HG03175 (cell line): ENCODE data around the gene TMEM38A.
A peak's percentile ranks its signal among the peaks of the same experiment; 100 is the strongest.

Source experiments
- ATAC-seq: cut with Tn5 transposase; IDR thresholded peaks from one replicate; pipeline ENCODE4 v1.9.1; 2021; ENCODE audit warnings: mild to moderate bottlenecking, moderate library complexity; ENCODE audit not compliant: unreplicated experiment

The TMEM38A gene

GRCh38 chr19:16660763-16661479 is at the start of gene TMEM38A:
TMEM38A (plus strand) TSS chr19:16661139; CDS start chr19:16661218, 79 bp downstream.
- ATAC-seq, result no peak

GRCh38 chr19:16612636-16613035 is 48.3 kb upstream of the TMEM38A start:
- no peak for ATAC-seq

- no peak for ATAC-seq
Measured at GRCh38 chr19:16613841-16614240, 47.1 kb upstream of the TMEM38A start.

GRCh38 chr19:16614941-16615340 is 46.0 kb upstream of the TMEM38A start:
- no peak for ATAC-seq

GRCh38 chr19:16615808-16616207 is 45.1 kb upstream of the TMEM38A start:
- ATAC-seq, result no peak

GRCh38 chr19:16618248-16618647 is 42.7 kb upstream of the TMEM38A start:
- no peak for ATAC-seq

GRCh38 chr19:16619457-16619856 is 41.5 kb upstream of the TMEM38A start:
- no peak for ATAC-seq

GRCh38 chr19:16620018-16620417 is 40.9 kb upstream of the TMEM38A start:
- ATAC-seq, result no peak

GRCh38 chr19:16620584-16620983 is 40.4 kb upstream of the TMEM38A start:
- no peak for ATAC-seq

GRCh38 chr19:16621165-16621800 is 39.7 kb upstream of the TMEM38A start:
- no peak for ATAC-seq

- no peak for ATAC-seq
Measured at GRCh38 chr19:16623066-16623465, 37.9 kb upstream of the TMEM38A start.

GRCh38 chr19:16623576-16623975 is 37.4 kb upstream of the TMEM38A start:
- ATAC-seq, result no peak

- ATAC-seq, result no peak
Measured at GRCh38 chr19:16624236-16624635, 36.7 kb upstream of the TMEM38A start.

- ATAC-seq, result no peak
Measured at GRCh38 chr19:16625163-16625958, 35.6 kb upstream of the TMEM38A start.

GRCh38 chr19:16626796-16627192 is 34.1 kb upstream of the TMEM38A start:
- no peak for ATAC-seq

- ATAC-seq, result no peak
Measured at GRCh38 chr19:16627193-16627927, 33.6 kb upstream of the TMEM38A start.

- no peak for ATAC-seq
Measured at GRCh38 chr19:16627928-16628182, 33.1 kb upstream of the TMEM38A start.

- ATAC-seq, result peak; percentile 86
Measured at GRCh38 chr19:16628183-16628983, 32.6 kb upstream of the TMEM38A start, which contains the start of gene MED26. MED26 (minus strand) TSS chr19:16628204; CDS start chr19:16627943, 261 bp downstream.

- ATAC-seq, result no peak
Measured at GRCh38 chr19:16628984-16629691, 31.8 kb upstream of the TMEM38A start.

GRCh38 chr19:16631465-16631864 is 29.5 kb upstream of the TMEM38A start:
- ATAC-seq, result no peak
